Measurements from ENCODE around the gene PDCL3.

The PDCL3 gene

DNA sequence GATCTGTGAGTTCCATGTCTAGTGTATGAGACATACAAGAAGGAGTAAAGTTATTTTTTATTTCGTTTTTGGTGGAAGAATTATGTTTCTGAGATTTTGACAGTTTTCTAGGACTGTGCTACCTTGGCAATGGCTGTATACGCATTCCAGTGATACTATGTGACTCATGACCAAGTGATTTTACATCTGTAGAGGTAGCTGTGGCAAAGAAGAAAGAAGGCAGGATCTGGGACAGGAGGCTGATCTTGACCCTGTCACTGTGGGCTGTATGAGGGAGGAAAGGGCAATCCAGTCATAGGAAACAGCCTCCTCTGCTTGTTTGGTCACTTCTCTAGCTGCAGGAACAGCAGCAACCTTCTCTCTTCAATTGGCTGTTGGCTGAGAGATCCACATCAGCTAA lies 44.0 kb upstream of the PDCL3 start:
- Histone ChIP-seq H3K4me2 (ENCODE audit: low read depth, low read length) (no peak overlapping the region), H4K20me1 (ENCODE audit: insufficient read depth, low read length) (no peaks in the 10 kb centered on the region), H3K4me1 (ENCODE audit: low read length) (no peaks in the 10 kb centered on the region), H3K9me3 (replicated peaks; ENCODE audit: insufficient read depth, low read length) (no peaks in the 10 kb centered on the region), H3K9ac (ENCODE audit: low read length) (no peak overlapping the region), H2AFZ (ENCODE audit: low read length) (no peak overlapping the region), H3K36me3 (replicated peaks; ENCODE audit: insufficient read depth, low read length) (no peaks in the 10 kb centered on the region), H3K27me3 (replicated peaks; ENCODE audit: insufficient read depth, low read length) (no peaks in the 10 kb centered on the region), H3K4me3 (ENCODE audit: low read length) (no peak overlapping the region), H3K79me2 (ENCODE audit: low read length) (no peaks in the 10 kb centered on the region), H3F3A (ENCODE audit: insufficient read depth, low read length) (no peaks in the 10 kb centered on the region), H3K9me2 (replicated peaks; ENCODE audit: insufficient read depth, low read length) (no peaks in the 10 kb centered on the region), H3K27ac (ENCODE audit: low read length) (no peak overlapping the region)
- DNase-seq = no peak
- TF ChIP-seq EZH2phosphoT487 (IDR thresholded peaks at IDR 0.05; ENCODE audit: low read length) = no peak
- TF ChIP-seq, protein P1, sequence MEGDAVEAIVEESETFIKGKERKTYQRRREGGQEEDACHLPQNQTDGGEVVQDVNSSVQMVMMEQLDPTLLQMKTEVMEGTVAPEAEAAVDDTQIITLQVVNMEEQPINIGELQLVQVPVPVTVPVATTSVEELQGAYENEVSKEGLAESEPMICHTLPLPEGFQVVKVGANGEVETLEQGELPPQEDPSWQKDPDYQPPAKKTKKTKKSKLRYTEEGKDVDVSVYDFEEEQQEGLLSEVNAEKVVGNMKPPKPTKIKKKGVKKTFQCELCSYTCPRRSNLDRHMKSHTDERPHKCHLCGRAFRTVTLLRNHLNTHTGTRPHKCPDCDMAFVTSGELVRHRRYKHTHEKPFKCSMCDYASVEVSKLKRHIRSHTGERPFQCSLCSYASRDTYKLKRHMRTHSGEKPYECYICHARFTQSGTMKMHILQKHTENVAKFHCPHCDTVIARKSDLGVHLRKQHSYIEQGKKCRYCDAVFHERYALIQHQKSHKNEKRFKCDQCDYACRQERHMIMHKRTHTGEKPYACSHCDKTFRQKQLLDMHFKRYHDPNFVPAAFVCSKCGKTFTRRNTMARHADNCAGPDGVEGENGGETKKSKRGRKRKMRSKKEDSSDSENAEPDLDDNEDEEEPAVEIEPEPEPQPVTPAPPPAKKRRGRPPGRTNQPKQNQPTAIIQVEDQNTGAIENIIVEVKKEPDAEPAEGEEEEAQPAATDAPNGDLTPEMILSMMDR (IDR thresholded peaks at IDR 0.05; ENCODE audit: low read length) = no peak

DNA sequence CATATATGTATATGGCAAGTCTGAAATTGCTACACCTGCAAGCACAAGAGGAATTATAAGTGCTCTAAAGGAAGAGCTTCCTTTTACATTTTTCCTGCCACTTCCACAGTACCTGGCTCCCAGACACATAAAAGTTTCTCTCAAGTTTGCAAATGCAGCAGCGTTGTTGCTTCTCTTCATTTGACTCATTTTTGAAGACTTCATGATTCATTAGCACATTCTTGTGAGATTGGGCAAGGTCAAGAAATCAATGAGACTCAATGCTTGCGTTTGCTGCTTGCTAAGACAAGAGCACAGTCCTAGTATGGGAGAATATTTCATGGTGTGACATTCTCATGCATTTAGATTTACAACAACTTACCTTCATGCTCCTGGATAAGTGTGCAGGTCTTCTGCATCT lies 42.6 kb upstream of the PDCL3 start:
- no peaks in the 10 kb centered on the region for H3K9me3 ChIP-seq (replicated peaks; ENCODE audit: insufficient read depth, low read length)
- no peak overlapping the region for H2AFZ ChIP-seq (ENCODE audit: low read length)
- no peak for DNase-seq
- no peak overlapping the region for H3K4me2 ChIP-seq (ENCODE audit: low read depth, low read length)
- H3K9me2 ChIP-seq (replicated peaks; ENCODE audit: insufficient read depth, low read length) = no peaks in the 10 kb centered on the region
- no peaks in the 10 kb centered on the region for H3F3A ChIP-seq (ENCODE audit: insufficient read depth, low read length)
- no peaks in the 10 kb centered on the region for H3K27me3 ChIP-seq (replicated peaks; ENCODE audit: insufficient read depth, low read length)
- H4K20me1 ChIP-seq (ENCODE audit: insufficient read depth, low read length) = no peaks in the 10 kb centered on the region
- no peaks in the 10 kb centered on the region for H3K79me2 ChIP-seq (ENCODE audit: low read length)
- H3K36me3 ChIP-seq (replicated peaks; ENCODE audit: insufficient read depth, low read length) = no peaks in the 10 kb centered on the region
- H3K9ac ChIP-seq (ENCODE audit: low read length) = no peak overlapping the region
- TF ChIP-seq EZH2 (optimal IDR thresholded peaks at IDR 0.05; ENCODE audit: low read depth, low read length) = no peak
- no peak for TF ChIP-seq EZH2phosphoT487 (IDR thresholded peaks at IDR 0.05; ENCODE audit: low read length)
- TF ChIP-seq, protein P1 (IDR thresholded peaks at IDR 0.05; ENCODE audit: low read length) = no peak
- H3K4me1 ChIP-seq (ENCODE audit: low read length) = no peaks in the 10 kb centered on the region
- no peak overlapping the region for H3K4me3 ChIP-seq (ENCODE audit: low read length)
- H3K27ac ChIP-seq (ENCODE audit: low read length) = no peak overlapping the region

DNA sequence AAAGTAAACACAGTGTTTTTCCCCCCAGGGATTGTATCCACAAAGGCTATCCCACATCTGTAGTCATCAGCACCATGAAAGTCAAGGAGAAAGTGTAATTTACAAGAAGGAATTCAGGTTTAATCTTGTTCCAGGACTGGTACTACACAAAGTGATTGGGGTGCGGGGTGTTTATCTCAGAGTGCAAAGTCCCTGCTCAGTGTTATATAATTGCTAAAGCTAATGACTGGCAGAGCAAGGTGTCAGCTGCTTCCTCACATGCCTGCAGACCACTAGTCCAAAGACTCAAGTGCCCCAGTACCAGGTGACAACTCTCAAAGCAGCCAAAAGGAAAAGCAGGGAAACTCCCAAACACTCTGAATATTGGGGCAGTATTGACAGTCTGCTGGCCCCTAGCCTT lies 40.4 kb upstream of the PDCL3 start:
- no peaks in the 10 kb centered on the region for H3K27me3 ChIP-seq (replicated peaks; ENCODE audit: insufficient read depth, low read length)
- no peak overlapping the region for H3K27ac ChIP-seq (ENCODE audit: low read length)
- TF ChIP-seq EZH2phosphoT487 (IDR thresholded peaks at IDR 0.05; ENCODE audit: low read length) = no peak
- no peak overlapping the region for H3K4me2 ChIP-seq (ENCODE audit: low read depth, low read length)
- H4K20me1 ChIP-seq (ENCODE audit: insufficient read depth, low read length) = no peaks in the 10 kb centered on the region
- H3K9ac ChIP-seq (ENCODE audit: low read length) = no peak overlapping the region
- no peaks in the 10 kb centered on the region for H3K9me3 ChIP-seq (replicated peaks; ENCODE audit: insufficient read depth, low read length)
- H3K9me2 ChIP-seq (replicated peaks; ENCODE audit: insufficient read depth, low read length) = no peaks in the 10 kb centered on the region
- no peak for DNase-seq
- no peaks in the 10 kb centered on the region for H3K36me3 ChIP-seq (replicated peaks; ENCODE audit: insufficient read depth, low read length)
- no peaks in the 10 kb centered on the region for H3F3A ChIP-seq (ENCODE audit: insufficient read depth, low read length)
- H2AFZ ChIP-seq (ENCODE audit: low read length) = no peak overlapping the region
- no peak overlapping the region for H3K4me3 ChIP-seq (ENCODE audit: low read length)
- H3K79me2 ChIP-seq (ENCODE audit: low read length) = no peaks in the 10 kb centered on the region
- H3K4me1 ChIP-seq (ENCODE audit: low read length) = no peaks in the 10 kb centered on the region

DNA sequence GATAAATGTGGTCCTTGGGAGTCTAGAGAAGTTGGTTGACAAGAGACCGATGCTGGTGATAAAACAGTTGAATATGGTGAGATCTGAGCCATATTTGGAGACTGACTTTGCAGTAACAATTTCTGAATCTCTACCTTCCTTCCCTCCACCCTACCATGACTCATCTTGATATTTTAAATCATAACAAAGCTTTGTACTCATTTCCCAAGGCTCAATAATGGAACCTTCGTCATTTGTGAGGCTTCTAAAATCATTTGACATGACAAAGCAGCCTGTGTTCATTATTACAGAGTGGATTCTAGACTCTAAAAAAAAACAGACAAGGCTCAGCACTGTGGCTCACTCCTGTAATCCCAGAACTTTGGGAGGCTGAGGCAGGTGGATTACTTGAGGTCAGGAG lies 38.5 kb upstream of the PDCL3 start:
- Histone ChIP-seq H3K27ac (ENCODE audit: low read length) (no peak overlapping the region), H3K79me2 (ENCODE audit: low read length) (no peaks in the 10 kb centered on the region), H3K27me3 (replicated peaks; ENCODE audit: insufficient read depth, low read length) (no peaks in the 10 kb centered on the region), H2AFZ (ENCODE audit: low read length) (no peak overlapping the region), H3K4me2 (ENCODE audit: low read depth, low read length) (no peak overlapping the region), H3F3A (ENCODE audit: insufficient read depth, low read length) (no peaks in the 10 kb centered on the region), H3K4me1 (ENCODE audit: low read length) (no peaks in the 10 kb centered on the region), H3K9me3 (replicated peaks; ENCODE audit: insufficient read depth, low read length) (no peaks in the 10 kb centered on the region), H3K36me3 (replicated peaks; ENCODE audit: insufficient read depth, low read length) (no peaks in the 10 kb centered on the region), H3K9ac (ENCODE audit: low read length) (no peak overlapping the region), H3K4me3 (ENCODE audit: low read length) (no peak overlapping the region), H3K9me2 (replicated peaks; ENCODE audit: insufficient read depth, low read length) (no peaks in the 10 kb centered on the region), H4K20me1 (ENCODE audit: insufficient read depth, low read length) (no peaks in the 10 kb centered on the region)
- TF ChIP-seq EZH2phosphoT487 (IDR thresholded peaks at IDR 0.05; ENCODE audit: low read length) (no peak), EZH2 (optimal IDR thresholded peaks at IDR 0.05; ENCODE audit: low read depth, low read length) (no peak)
- TF ChIP-seq, protein P1 (IDR thresholded peaks at IDR 0.05; ENCODE audit: low read length) = no peak
- DNase-seq = no peak

Measured in MM.1S (cell line).